ENCODE results near the gene SCN1B.

DNA sequence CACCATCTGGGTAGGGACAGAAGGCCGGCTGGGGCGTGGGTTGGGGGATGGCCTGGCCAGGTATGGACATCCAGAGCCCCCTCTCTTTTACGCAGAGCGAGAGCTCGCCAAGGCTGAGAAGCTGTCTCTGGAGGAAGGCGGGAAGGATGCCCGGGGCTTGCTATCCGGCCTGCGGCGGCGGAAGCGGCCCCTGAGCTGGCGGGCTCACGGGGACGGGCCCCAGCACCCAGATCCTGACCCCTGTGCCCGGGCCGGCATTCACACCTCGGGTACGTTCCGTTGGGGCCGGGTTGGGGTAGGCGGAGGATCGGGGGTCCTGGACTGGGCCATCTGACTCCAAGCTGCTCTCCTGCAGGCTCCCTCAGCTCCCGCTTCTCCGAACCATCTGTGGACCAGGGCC, 8.7 kb upstream of the SCN1B start:
- TF ChIP-seq EZH2 (IDR thresholded peaks at IDR 0.05; ENCODE audit: borderline replicate concordance, insufficient read depth, low read length, poor library complexity, severe bottlenecking) (no peak), POLR2AphosphoS5 (IDR thresholded peaks at IDR 0.05) (no peak), EP300 (conservative IDR thresholded peaks at IDR 0.05; ENCODE audit: poor library complexity, severe bottlenecking) (no peak)
- TF ChIP-seq, protein P1, sequence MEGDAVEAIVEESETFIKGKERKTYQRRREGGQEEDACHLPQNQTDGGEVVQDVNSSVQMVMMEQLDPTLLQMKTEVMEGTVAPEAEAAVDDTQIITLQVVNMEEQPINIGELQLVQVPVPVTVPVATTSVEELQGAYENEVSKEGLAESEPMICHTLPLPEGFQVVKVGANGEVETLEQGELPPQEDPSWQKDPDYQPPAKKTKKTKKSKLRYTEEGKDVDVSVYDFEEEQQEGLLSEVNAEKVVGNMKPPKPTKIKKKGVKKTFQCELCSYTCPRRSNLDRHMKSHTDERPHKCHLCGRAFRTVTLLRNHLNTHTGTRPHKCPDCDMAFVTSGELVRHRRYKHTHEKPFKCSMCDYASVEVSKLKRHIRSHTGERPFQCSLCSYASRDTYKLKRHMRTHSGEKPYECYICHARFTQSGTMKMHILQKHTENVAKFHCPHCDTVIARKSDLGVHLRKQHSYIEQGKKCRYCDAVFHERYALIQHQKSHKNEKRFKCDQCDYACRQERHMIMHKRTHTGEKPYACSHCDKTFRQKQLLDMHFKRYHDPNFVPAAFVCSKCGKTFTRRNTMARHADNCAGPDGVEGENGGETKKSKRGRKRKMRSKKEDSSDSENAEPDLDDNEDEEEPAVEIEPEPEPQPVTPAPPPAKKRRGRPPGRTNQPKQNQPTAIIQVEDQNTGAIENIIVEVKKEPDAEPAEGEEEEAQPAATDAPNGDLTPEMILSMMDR (IDR thresholded peaks at IDR 0.05; ENCODE audit: poor library complexity, severe bottlenecking) = no peak

Data from neural cell (in vitro differentiated cells).